Breast epithelium (tissue), 4 donors: Measurements from ENCODE around the gene PDCD1. TPM values are rescaled to one million over a fixed set of nuclear protein-coding genes. Genes with fewer than 3 reads are reported as not detected.

ENCODE experiments used
- DNase-seq, 2 donors: peaks; one replicate each; pipeline ENCODE4 v3.0.0-alpha.2; 2019; ENCODE audit warnings: low spot score in 2 of 2
- H3K27ac ChIP-seq, 2 donors: fragments of 200-600 bp; sonication (generic) in 1 of 2; one replicate each; pipeline ENCODE4 v1.5.1; 2016 to 2019; ENCODE audit warnings: mild to moderate bottlenecking in 1 of 2
- H3K27me3 ChIP-seq, 2 donors: fragments of 200-600 bp; sonication (generic) in 1 of 2; one replicate each; pipeline versions ENCODE4 v1.5.1 to v1.6.0; 2017 to 2019; ENCODE audit warnings: control low read depth in 1 of 2, mild to moderate bottlenecking in 1 of 2
- H3K36me3 ChIP-seq: fragments of 200-600 bp; one replicate; pipeline ENCODE4 v1.5.1; 2019
- H3K4me1 ChIP-seq, 2 donors: fragments of 200-600 bp; sonication (generic); one replicate each; pipeline ENCODE4 v1.5.1; 2016 to 2019; ENCODE audit warnings: control low read depth in 1 of 2
- H3K4me3 ChIP-seq, 3 donors: fragments of 200-600 bp; sonication (generic); 1 replicate in 2 of 3; 2 replicates in 1 of 3; pipeline ENCODE4 v1.5.1; 2016 to 2019; ENCODE audit warnings: mild to moderate bottlenecking in 3 of 3, moderate library complexity in 2 of 3
- H3K9me3 ChIP-seq, 2 donors: fragments of 200-600 bp; sonication (generic) in 1 of 2; one replicate each; pipeline ENCODE4 v1.5.1; 2016 to 2019; ENCODE audit warnings: control low read depth in 1 of 2
- CTCF ChIP-seq, 3 donors: fragments of 450-650 bp; IDR thresholded peaks; one replicate each; pipeline ENCODE4 v1.5.1; 2016 to 2017; ENCODE audit warnings: antibody characterized with exemption in 3 of 3, mild to moderate bottlenecking in 3 of 3, moderate library complexity in 3 of 3
- POLR2A ChIP-seq: fragments of 450-650 bp; IDR thresholded peaks from one replicate; pipeline ENCODE4 v1.6.1; 2016; ENCODE audit warnings: antibody characterized with exemption, mild to moderate bottlenecking, moderate library complexity
- POLR2AphosphoS5 ChIP-seq, 3 donors: sonication (generic); formaldehyde crosslinking; IDR thresholded peaks; one replicate each; pipeline ENCODE4 v1.6.1; 2017; ENCODE audit warnings: antibody characterized with exemption in 3 of 3
- intact Hi-C: fragments of 100-400 bp; cut with DNase I; formaldehyde crosslinking; loops from one replicate; pipeline ENCODE4 v1.15.1; 2023; ENCODE audit warnings: low total_unique reads
- total RNA-seq, 3 donors: library from RNA; depleted of rRNA; stranded (reverse); fragments of >200 nt; gene quantifications; one replicate each; pipeline ENCODE4 v1.1.0, GENCODE V29; 2016

PDCD1 gene
- total RNA-seq, 3 donors from 2014 or later, result 0.16 to 0.88 (median 0.33) TPM

- peak overlapping the region; percentile 71 to 84 for H3K27ac ChIP-seq
- TF ChIP-seq POLR2AphosphoS5 (IDR thresholded peaks at IDR 0.05), result no peak
- no peak for TF ChIP-seq POLR2A
- TF ChIP-seq CTCF (IDR thresholded peaks at IDR 0.05), result no peak
- intact Hi-C loops, result no loop called here
- peak overlapping the region; percentile 26 to 59 (median 30) for H3K4me3 ChIP-seq
- H3K27me3 ChIP-seq, result peaks cover 0 to 35% of the 10 kb centered on the region in 2 donors
- no peak for DNase-seq
- H3K36me3 ChIP-seq, result no peaks in the 10 kb centered on the region
- H3K4me1 ChIP-seq, result no peaks in the 10 kb centered on the region
- no peaks in the 10 kb centered on the region for H3K9me3 ChIP-seq
Observed at GRCh38 chr2:241860184-241861078, 1.7 kb upstream of the PDCD1 start.

DNA sequence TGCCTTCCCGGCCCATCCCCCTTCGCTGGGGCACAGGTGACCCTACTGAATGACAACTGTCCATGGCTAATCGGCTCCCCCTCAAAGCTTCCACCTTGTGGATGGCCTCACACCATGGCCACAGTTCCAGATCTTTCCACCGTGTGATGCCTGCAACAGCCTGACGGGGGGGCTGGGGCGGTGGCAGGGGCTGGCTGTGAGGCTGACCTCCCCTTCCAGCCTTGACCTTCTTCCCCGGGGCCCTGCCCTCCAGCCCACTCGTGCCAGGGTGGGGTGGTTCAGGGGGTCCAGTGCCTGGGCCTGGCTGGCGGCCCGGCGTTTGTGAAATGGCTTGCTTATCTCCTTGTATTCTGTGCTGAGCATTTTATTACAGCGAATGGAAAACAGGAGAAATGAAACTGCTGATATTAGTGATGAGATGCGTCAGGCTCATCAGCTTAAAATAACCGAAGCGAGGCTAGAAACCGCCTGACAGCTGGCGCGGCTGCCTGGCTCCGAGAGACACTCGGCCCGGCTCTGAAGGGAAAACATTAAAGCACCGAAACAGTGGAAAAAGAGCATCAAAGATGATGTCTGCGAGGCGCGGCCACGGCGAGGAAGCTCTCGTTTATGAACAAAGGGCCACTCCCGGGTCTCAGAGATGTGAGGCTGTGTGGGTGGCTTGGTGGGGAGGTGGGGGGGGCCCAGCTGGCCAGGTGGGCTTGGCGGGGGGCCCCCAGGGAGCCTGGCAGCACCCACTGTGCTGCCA, 916 bp upstream of the PDCD1 start:
- intact Hi-C loops, result no loop called here
- H3K36me3 ChIP-seq, result no peaks in the 10 kb centered on the region
- H3K4me3 ChIP-seq, result peak overlapping the region; percentile 26 to 59 (median 30)
- peak overlapping the region; percentile 71 to 84 for H3K27ac ChIP-seq
- TF ChIP-seq CTCF (IDR thresholded peaks at IDR 0.05), result peak in 1 of 3 donors; percentile 11
- no peak for TF ChIP-seq POLR2A
- H3K27me3 ChIP-seq, result peaks cover 0 to 26% of the 10 kb centered on the region in 2 donors
- H3K4me1 ChIP-seq, result no peaks in the 10 kb centered on the region
- no peaks in the 10 kb centered on the region for H3K9me3 ChIP-seq
- no peak for DNase-seq

- no peak for TF ChIP-seq POLR2AphosphoS5 (IDR thresholded peaks at IDR 0.05)
- no peak for TF ChIP-seq POLR2A
- TF ChIP-seq CTCF (IDR thresholded peaks at IDR 0.05), result no peak
- no peaks in the 10 kb centered on the region for H3K36me3 ChIP-seq
- peak overlapping the region in 2 of 3 donors; percentile 30 to 59 for H3K4me3 ChIP-seq
- no peak for DNase-seq
- no peaks in the 10 kb centered on the region for H3K4me1 ChIP-seq
- intact Hi-C loops, result no loop called here
- no peaks in the 10 kb centered on the region for H3K9me3 ChIP-seq
- H3K27ac ChIP-seq, result peak overlapping the region; percentile 71 to 84
- peaks cover 0 to 21% of the 10 kb centered on the region in 2 donors for H3K27me3 ChIP-seq
Observed at GRCh38 chr2:241859017-241859435, 332 bp upstream of the PDCD1 start.

GRCh38 chr2:241857572-241858121, 1.0 kb downstream of the PDCD1 start:
- no peak overlapping the region for H3K4me3 ChIP-seq
- intact Hi-C loops, result no loop called here

More at GRCh38 chr2:241857572-241858121, 1.0 kb downstream of the PDCD1 start:
- Histone ChIP-seq H3K27me3 (peaks cover 0 to 7% of the 10 kb centered on the region in 2 donors), H3K27ac (no peak overlapping the region), H3K4me1 (no peaks in the 10 kb centered on the region), H3K9me3 (no peaks in the 10 kb centered on the region), H3K36me3 (no peaks in the 10 kb centered on the region)
- TF ChIP-seq POLR2A, result no peak
- no peak for TF ChIP-seq CTCF (IDR thresholded peaks at IDR 0.05)
- no peak for TF ChIP-seq POLR2AphosphoS5 (IDR thresholded peaks at IDR 0.05)
- no peak for DNase-seq
